ENCODE measurements around the gene HEBP1.

DNA sequence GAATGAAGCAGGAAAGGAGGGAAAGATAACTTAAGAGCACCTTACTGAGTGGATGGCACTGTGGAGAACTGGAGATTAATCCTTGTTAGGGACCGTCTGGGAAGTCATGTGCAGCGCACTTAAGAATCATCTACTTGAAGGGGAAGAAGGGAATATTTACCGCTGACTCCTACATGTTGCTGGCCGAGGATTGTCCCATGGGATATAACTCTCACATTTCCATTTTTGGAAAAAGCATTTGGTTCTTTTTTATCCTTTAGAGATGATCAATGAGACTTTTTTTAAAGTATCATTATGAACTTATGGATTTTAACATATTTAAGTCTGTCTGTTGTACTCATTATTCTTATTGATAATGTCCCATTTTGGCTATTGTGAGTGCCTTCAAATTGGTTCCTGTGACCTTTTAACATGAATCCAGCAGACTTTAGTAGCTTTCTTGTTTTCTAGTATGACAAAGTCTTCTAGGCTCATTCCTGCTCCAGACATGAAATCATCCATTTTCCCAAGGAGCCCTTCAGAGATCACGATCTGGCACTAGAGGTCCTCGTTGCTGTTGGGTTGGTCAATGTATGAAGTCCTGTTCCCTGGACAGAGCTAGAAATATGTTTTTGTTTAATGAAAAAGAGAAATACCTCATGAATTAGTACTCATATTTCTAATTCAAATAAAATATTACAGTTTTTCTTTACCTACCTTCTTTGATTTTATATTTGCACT, 23.9 kb upstream of the HEBP1 start:
- TF ChIP-seq, protein P1, sequence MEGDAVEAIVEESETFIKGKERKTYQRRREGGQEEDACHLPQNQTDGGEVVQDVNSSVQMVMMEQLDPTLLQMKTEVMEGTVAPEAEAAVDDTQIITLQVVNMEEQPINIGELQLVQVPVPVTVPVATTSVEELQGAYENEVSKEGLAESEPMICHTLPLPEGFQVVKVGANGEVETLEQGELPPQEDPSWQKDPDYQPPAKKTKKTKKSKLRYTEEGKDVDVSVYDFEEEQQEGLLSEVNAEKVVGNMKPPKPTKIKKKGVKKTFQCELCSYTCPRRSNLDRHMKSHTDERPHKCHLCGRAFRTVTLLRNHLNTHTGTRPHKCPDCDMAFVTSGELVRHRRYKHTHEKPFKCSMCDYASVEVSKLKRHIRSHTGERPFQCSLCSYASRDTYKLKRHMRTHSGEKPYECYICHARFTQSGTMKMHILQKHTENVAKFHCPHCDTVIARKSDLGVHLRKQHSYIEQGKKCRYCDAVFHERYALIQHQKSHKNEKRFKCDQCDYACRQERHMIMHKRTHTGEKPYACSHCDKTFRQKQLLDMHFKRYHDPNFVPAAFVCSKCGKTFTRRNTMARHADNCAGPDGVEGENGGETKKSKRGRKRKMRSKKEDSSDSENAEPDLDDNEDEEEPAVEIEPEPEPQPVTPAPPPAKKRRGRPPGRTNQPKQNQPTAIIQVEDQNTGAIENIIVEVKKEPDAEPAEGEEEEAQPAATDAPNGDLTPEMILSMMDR (IDR thresholded peaks at IDR 0.05), result peak; percentile 72
- TF ChIP-seq, protein P2, sequence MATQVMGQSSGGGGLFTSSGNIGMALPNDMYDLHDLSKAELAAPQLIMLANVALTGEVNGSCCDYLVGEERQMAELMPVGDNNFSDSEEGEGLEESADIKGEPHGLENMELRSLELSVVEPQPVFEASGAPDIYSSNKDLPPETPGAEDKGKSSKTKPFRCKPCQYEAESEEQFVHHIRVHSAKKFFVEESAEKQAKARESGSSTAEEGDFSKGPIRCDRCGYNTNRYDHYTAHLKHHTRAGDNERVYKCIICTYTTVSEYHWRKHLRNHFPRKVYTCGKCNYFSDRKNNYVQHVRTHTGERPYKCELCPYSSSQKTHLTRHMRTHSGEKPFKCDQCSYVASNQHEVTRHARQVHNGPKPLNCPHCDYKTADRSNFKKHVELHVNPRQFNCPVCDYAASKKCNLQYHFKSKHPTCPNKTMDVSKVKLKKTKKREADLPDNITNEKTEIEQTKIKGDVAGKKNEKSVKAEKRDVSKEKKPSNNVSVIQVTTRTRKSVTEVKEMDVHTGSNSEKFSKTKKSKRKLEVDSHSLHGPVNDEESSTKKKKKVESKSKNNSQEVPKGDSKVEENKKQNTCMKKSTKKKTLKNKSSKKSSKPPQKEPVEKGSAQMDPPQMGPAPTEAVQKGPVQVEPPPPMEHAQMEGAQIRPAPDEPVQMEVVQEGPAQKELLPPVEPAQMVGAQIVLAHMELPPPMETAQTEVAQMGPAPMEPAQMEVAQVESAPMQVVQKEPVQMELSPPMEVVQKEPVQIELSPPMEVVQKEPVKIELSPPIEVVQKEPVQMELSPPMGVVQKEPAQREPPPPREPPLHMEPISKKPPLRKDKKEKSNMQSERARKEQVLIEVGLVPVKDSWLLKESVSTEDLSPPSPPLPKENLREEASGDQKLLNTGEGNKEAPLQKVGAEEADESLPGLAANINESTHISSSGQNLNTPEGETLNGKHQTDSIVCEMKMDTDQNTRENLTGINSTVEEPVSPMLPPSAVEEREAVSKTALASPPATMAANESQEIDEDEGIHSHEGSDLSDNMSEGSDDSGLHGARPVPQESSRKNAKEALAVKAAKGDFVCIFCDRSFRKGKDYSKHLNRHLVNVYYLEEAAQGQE (IDR thresholded peaks at IDR 0.05; ENCODE audit: insufficient read depth in 1 of 2, low read depth in 2 of 2, low read length in 1 of 2), result no peak
- no peak for TF ChIP-seq POLR2AphosphoS5 (IDR thresholded peaks at IDR 0.05; ENCODE audit: low read depth, low read length)
